ENCODE results near the gene ABLIM1.

ABLIM1 gene

GRCh38 chr10:114616516-114616915 lies 41.6 kb downstream of the ABLIM1 start:
- DNase-seq = no peak

GRCh38 chr10:114616103-114616502 lies 42.0 kb downstream of the ABLIM1 start:
- DNase-seq = no peak

GRCh38 chr10:114615600-114616007 lies 42.5 kb downstream of the ABLIM1 start:
- DNase-seq = no peak

GRCh38 chr10:114613237-114613979 lies 44.7 kb downstream of the ABLIM1 start:
- DNase-seq = no peak

GRCh38 chr10:114611617-114612016 lies 46.5 kb downstream of the ABLIM1 start:
- DNase-seq = no peak

GRCh38 chr10:114609518-114610426 lies 48.3 kb downstream of the ABLIM1 start:
- DNase-seq = no peak

GRCh38 chr10:114607358-114607998 lies 50.6 kb downstream of the ABLIM1 start:
- peak in 1 of 2 experiments; percentile 13 for DNase-seq

GRCh38 chr10:114605155-114605797 lies 52.8 kb downstream of the ABLIM1 start:
- DNase-seq = no peak

- DNase-seq = no peak
Observed at GRCh38 chr10:114604357-114605130, 53.5 kb downstream of the ABLIM1 start.

GRCh38 chr10:114603948-114604347 lies 54.1 kb downstream of the ABLIM1 start:
- no peak for DNase-seq

GRCh38 chr10:114603303-114603702 lies 54.8 kb downstream of the ABLIM1 start:
- no peak for DNase-seq

- DNase-seq = no peak
Observed at GRCh38 chr10:114600057-114600456, 58.0 kb downstream of the ABLIM1 start.

- no peak for DNase-seq
Observed at GRCh38 chr10:114596793-114597192, 61.3 kb downstream of the ABLIM1 start.

- DNase-seq = no peak
Observed at GRCh38 chr10:114593816-114594468, 64.1 kb downstream of the ABLIM1 start.

- no peak for DNase-seq
Observed at GRCh38 chr10:114593240-114593792, 64.8 kb downstream of the ABLIM1 start.

- no peak for DNase-seq
Observed at GRCh38 chr10:114590993-114591392, 67.1 kb downstream of the ABLIM1 start.

GRCh38 chr10:114584419-114584818 lies 73.7 kb downstream of the ABLIM1 start:
- no peak for DNase-seq

GRCh38 chr10:114581071-114581470 lies 77.0 kb downstream of the ABLIM1 start:
- DNase-seq = no peak

GRCh38 chr10:114577133-114577532 lies 80.9 kb downstream of the ABLIM1 start:
- DNase-seq = peak in 1 of 2 experiments; percentile 4

- DNase-seq = no peak
Observed at GRCh38 chr10:114576716-114577115, 81.4 kb downstream of the ABLIM1 start.

GRCh38 chr10:114576132-114576487 lies 82.0 kb downstream of the ABLIM1 start:
- peak in 1 of 2 experiments; percentile 15 for DNase-seq

All from NCI-H446 (cell line).